ENCODE results near the gene ARL4A.
A peak's percentile ranks its signal among the peaks of the same experiment; 100 is the strongest.
"Not testable (repeated sequence)": the region's sequence is repeated elsewhere in the genome, so short reads cannot be mapped to it uniquely, and the experiment has no call there.

Gene ARL4A

DNA sequence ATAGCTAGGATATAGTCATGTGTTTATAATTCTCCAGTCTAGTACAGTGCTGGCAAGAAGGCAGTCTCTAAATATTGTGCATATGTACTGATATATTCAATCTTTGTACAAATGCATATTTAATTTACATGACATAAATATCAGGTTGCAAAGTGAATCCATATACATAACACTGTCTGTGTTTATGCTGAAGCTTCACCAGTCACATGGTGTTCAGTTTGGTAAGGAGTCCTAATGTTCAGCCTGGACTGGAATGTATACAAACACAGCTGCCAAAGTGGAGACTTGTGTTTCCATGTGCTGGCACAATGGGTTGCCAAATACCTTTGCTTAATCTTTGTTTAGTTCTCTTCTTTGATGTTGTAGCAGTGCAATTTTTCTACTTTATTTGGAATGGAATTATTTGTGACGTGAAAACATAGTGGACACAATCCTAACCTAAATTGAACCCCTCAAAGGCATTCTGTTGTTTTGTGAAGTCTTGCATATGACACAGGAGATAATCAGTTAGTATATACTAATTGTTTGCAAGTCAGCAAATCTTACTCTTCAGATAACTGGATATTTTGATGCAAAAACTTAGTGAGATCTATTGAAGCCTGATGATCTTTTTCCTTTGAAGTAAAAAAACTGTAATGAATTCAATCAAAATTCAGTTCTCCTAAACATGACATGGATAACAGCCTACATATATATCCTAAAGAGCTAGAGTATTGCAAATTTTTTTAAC lies 17.3 kb upstream of the ARL4A start:
- no peak for DNase-seq

DNA sequence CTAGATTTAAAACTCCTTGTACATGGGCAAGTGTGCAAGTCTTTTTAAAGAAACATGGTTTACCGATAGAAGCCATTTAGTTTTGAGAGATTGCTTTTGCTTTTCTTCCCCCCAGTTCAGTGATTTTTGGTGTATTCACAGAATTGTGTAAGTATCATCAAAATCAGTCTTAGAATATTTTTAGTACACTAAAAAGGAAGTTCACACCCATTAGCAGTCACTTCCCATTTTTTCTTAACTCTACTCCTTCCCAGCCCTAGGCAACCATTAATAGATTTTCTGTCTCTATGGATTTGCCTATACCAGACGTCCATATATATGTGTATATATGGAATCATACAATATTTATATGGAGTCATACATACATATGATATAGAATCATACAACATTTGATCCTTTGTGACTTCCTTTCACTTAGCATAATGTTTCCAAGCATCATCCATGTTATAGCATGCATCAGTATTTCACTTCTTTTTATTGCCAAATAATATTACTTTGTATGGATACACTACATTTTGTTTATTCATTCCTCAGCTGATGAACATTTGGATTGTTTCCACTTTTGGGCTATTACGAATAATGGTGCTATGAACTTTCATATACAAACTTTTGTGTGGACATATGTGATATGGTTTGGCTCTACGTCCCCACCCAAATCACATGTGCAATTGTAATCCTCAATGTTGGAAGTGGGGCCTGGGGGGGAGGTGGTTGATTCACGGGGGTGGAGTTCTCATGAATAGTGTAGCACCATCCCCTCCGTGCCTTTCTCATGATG lies 16.5 kb upstream of the ARL4A start:
- DNase-seq: no peak

DNA sequence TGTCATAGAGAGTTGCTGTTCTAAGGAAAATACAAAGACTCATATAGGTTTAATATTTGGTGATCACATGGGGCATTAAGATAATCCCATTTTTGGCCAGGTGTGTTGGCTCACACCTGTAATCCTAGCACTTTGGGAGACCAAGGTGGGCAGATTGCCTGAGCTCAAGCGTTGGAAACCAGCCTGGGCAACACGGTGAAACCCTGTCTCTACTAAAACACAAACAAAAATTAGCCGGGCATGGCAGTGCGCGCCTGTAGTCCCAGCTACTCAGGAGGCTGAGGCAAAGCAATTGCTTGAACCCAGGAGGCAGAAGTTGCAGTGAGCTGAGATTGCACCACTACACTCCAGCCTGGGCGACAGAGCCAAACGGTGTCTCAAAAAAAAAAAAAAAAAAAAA lies 14.0 kb upstream of the ARL4A start:
- not testable (repeated sequence) for DNase-seq

DNA sequence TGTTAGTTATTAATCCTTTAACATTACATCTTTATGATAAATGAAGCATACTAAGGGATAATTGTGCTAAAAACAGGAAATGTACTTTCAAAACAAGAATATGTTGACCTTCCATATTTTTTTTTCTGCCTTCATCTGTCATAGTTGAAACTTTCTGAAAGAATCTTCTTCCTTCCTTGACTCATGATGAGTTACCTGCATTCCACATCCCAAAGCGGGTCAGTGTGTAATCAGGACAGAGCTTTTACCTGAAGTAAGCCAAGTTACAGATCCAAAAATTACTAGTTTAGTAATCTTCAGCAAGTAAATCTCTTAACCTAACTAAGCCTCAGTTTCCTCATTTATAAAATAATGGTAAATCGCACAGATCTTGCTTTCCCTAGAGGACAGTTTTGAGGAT lies 13.4 kb upstream of the ARL4A start:
- no peak for DNase-seq

DNA sequence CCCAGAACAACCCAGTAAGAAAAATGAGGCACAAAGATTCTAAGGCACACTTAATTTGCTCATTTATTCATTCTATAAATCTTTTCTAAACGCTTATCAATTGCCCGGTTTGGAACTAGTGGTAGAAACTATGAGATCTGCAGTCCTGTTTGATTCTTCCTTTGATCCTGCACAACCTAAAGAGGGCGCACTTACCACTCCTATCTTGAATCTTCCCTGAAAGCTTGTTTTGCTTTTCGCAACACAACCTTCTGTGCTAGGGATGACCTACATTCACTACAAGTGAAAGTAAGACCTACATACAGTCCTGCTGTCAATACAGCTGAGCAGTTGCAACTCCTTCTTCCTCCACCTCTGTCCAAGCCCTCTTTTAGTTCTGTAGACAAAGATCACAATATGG lies 12.6 kb upstream of the ARL4A start:
- peak in 3 of 5 experiments; percentile 9 to 76 (median 65) for DNase-seq

DNA sequence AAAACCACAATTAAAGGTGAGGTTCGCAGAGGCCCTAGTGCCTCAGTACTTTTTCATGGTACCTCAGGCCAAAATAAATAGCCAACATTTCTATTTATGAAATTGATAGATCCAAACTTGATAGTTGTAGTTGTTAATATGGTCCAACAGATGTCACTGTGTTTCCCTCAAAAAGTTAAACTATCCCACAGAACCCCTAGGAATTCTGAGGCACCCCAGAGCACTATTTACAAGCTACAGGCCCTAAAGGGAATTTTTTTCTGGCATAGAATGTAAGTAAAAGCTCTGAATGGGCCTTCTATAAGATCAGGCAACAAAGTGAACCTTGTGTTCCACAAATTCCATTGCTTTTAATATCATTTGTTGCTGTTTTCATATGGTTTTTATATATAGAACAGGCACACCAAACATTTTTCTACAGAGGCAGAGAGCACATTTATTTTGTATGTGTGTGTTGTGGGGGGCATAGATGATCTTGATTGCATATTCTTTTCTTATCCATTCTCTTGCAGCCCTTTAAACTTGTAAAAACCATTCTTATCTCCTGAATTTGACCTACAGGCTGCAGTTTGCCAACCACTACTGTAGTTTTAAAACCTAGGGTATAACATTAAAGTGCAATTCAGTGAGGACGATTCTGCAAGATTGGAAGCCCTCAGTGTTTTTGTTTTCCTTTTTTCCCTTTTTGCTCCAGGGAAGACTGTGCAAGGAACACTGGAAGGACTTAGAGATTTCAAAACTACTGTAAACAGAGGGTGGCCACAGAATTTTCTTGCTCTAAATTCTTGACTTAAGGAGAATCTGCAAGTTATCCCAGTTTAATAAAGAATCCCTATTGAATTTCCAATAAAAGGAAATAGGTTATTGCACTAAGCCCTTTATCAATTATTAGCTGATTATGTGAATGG lies 3.5 kb upstream of the ARL4A start:
- no peak for DNase-seq

DNA sequence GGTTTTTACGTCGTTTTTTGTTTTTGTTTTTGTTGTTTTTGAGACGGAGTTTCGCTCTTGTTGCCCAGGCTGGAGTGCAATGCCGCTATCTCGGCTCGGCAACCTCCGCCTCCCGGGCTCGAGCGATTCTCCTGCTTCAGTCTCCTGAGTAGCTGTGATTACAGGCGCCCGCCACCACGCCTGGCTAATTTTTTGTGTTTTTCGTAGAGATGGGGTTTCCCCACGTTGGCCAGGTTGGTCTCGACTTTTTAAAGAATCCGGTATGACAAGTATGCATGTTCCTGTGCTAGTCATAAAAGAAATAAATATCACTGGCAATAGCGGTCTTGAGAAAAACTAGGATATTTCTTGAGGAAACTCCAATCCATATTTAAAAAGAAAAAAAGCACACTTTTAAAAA lies 2.7 kb upstream of the ARL4A start:
- DNase-seq: no peak

DNA sequence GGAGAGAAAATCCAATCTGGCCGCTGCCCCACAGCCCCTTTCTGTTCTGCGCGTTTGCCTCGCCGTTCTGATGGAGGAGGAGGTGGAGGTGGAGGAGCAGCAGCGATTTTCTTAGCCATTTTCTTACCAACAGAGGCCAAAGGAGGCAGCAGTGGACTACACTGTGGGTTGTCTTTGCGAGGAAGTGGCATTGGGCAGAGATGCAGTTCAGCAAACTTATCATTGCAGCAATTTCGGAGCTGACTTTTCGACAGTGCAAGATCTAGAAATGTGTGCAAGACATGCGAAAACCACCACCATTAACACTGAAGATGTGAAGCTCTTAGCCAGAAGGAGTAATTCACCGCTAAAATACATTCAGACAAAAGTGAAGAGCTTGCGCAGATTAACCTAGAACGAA lies 1.9 kb upstream of the ARL4A start:
- DNase-seq: peak in 3 of 5 experiments; percentile 16 to 63 (median 37)

DNA sequence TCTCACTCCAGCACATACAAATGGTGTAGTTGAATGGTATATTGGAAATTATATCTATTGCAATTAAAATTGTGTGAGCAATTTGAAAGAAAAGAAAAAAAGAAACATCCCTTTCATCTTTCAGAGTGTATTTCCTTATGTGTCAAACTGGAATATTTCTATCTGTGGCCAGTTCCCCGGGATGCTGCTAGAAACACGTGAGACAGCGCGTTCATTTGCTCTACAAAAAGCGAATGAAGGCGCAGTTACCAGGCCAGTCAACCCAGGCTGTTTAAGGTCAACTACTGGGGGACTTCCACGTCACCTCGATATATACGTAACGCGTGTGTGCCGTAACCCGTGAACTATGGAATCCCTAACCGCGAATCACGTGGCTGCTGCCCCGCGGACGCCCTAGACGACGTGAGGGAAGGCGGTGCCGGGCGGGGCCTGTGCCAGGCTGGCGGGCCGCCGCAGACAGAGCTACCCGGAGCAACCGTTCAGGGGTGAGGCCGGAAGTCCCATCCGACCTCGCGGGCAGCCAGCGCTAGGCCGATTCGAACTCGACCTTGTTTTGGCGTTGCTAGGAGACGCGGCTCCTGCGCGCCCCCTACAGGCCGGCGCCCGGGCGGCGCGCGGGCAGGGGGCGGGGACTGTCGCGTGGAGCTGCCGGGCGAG lies 1.1 kb upstream of the ARL4A start:
- peak; percentile 91 to 100 (median 97) for DNase-seq

DNA sequence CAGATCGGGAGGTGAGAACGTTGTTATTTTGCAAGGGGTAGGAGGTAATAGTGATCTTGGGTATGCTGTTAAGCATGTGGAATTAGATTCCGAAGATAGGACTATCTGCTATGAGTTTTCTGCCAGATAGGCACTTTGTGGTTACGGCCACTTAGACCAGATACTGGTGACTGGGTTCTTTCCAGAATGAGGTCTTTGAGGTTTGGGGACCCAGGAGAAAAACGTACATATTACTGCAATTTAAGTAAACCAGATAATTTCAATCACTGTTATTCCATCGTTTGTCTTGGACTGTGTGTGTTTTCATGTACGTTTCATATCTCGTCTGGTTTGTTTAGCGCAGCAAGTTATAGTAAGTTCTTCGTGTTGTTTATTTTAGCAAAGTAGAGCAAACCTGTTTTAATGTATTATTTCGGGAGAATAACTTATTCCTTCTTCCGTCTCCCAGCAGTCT lies 312 bp downstream of the ARL4A start:
- DNase-seq: no peak

DNA sequence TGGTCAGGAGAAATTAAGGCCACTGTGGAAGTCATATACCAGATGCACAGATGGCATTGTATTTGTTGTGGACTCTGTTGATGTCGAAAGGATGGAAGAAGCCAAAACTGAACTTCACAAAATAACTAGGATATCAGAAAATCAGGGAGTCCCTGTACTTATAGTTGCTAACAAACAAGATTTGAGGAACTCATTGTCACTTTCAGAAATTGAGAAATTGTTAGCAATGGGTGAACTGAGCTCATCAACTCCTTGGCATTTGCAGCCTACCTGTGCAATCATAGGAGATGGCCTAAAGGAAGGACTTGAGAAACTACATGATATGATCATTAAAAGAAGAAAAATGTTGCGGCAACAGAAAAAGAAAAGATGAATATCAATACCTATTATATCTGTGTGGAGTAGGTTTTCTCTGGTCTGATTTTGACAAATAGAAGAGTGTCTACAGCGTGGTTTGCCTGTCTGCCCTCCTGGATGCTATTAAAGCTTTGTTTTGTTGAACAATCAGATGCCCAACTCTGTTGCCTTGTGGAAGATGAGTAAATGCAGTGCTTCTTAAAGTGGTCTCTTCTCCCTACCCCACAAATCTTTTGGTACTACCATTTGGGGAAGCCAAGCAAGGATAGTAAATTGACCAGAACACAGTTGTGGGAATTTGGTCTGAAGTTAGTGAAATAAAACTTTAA lies 1.2 kb downstream of the ARL4A start:
- DNase-seq: not testable (repeated sequence)

DNA sequence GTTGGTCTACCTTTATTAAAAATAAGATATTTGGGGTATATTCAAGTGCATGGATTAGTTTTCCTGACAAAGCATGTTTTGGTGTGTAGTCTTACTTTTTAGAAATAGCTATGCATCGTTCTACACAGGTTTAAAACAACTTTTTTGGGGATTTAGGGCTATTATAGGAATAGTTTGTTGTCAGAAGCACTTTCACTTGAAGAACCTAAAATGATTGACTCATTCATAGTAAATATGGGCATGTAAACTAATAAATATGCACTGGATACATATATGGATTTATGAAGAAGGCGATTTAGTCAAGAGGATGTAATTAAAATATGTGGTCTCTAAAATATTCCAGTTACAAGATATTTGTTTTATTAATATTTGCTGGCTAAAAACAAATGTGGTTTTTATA lies 2.0 kb downstream of the ARL4A start:
- DNase-seq: no peak

DNA sequence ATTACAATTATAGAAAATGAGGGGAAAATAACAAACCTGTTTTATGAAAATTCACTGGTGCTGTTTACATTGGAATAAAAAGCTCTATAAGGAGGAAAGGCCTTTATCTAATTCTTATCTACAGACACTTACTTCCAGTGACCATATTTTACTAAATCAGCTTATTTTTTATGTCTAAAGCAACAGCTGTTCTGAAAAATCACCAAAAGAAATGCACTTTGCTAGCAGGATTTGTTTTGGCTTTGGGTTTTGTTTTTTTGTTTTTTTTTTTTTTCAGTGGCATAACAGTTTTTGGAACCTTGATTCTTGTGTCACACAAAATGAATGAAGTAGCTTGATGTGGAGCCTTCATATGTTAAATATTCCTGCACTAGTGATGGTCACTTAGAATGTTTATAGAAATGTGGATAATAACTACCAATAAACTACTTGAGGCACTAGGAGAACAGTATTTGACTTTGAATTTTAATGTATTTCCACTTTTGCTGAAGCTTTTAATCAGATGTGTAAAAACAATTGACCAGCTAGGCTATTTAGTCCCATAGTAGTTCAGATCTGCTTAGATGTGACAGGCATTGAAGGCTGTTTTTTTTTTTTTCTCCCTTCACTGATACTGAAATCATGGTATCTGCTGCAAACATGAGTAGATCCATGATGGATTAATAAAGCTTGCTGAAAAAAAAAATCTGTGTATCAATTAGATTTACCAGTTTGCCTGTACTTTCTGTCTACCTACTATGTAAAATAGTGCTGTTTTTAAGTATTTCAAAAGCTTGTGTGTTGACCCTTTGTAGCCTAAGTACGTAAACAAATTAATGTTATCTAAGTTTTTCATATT lies 2.8 kb downstream of the ARL4A start:
- no peak for DNase-seq

DNA sequence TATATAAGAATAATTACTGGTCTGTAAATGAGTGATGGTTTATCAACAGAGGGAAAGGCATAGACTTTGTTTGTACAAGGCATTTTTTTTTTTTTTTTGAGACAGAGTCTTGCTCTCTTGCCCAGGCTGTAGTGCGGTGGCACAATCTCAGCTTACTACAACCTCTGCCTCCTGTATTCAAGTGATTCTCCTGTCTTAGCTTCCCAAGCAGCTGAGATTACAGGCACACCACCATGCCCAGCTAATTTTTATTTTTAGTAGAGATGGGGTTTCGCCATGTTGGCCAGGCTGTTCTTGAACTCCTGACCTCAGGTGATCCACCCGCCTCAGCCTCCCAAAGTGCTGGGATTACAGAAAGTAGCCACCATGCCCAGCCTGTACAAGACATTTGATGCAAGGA lies 4.0 kb downstream of the ARL4A start:
- not testable (repeated sequence) for DNase-seq

DNA sequence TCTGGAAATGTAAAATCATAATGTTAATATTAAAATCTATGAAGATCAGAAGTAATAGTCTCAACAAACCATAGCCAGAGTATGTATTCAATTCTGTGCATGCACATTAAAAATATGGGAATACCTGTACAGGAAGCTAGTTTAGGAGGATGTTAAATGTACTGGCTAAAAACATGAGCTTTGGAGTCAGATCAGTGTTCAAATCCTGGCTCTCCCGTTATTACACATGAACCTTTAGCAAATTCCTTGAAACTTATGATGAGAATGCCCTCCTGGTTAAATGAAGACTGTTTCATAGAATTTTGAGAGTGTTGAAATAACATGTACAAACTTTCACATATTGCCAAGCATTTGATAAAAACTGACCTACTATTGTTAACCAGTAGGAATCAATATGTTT lies 4.6 kb downstream of the ARL4A start:
- DNase-seq: no peak

DNA sequence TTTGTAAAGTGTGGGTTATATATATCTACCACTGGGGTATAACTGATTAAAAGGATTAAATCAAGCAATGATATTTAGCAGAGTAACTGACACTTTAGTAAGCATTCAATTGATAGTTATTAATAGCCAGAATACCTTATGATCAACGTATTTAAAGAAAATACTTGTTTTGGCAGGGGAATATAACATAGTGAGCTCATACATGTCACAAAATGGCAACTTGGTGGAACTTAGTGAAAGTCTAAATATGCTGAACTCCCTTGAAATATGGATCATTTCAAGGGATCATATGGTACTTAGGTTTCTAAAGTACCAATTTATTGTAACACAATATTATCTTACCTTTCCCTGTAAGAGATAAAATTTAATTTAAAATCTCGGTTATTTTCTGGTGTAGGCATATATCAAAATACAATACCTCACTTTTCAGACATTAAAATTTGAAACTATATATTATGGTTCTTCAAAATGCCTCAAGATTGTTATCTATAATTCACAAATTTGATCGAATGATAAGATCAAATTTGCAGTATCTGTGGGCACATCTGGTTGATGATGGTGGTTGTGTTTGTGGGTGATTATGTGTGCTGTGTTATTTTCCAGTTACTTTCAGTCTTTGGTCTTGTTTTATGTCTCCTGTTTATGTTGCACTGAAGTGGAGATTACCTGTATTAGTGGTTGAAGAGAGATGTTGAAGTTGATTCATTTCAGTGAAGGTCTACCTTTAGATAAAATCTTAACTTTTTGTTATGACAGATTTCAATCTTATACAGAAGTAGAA lies 5.2 kb downstream of the ARL4A start:
- peak in 1 of 5 experiments; percentile 72 for DNase-seq

DNA sequence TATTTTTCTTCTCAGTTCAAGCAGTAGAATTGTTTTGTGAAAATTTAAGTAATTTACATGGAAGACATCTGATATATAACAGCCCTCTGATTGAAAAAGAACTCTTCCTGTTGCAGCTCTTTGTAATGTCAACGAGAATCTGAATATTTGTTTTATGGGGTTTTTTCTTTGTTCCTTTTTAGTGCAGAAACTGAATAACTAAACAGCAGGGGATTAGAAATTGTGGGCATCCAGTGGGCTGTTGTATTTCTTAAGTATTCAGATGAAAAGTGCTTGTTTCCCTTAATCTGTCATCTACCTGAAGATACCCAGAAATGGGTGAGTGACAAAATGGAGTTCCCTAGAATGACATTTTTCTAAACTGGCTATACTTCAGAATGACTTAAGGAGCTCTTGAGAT lies 7.4 kb downstream of the ARL4A start:
- no peak for DNase-seq

DNA sequence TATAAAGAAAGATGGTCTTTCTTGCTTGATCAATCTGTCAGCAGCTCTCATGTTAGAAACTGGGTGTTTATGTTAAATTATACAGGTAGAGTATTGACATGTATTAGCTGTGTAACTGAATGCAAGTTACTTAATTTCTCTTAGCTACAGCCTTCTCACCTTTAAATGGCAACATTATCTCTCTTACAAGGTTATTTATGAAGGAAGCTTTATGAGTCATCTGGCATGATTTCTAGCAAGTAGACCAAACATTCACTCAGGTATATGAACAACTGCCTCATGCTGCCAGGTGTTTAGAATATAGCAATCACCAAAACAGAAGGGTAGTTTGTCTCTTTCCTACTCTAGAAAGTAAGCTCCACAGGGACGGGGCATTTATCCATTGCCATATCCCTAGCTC lies 8.5 kb downstream of the ARL4A start:
- no peak for DNase-seq

DNA sequence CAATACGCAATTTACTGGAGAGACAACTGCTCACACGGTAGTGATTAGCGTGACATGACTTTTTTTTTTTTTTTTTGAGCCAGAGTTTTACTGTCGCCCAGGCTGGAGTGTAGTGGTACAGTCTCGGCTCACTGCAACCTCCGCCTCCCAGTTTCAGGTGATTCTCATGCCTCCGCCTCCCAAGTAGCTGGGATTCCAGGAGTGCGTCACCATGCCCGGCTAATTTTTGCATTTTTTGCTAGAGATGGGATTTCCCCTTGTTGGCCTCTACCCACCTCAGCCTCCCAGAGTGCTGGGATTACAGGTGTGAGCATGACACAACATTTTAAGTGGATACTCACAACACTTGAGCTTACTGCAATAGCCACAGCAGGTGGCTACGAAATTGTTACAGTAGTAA lies 11.9 kb downstream of the ARL4A start:
- no peak for DNase-seq

DNA sequence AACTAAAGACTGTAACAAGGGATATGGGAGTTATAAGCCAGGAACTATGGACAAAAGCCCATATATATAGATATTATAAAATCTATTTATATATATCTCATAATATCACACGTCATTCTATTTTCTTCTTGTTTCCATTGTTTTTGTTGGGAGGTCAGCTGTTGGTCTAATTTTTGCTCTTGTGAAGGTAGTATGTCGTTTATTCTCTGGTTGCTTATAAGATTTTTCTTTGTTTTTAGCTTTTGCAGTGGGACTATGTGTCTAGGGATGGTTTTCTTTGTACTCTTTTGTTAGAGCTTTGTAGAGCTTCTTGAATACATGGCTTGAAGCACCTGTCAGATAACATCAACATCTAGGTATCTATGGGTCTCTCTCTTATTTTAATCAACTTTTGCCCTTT lies 14.0 kb downstream of the ARL4A start:
- DNase-seq: no peak
